ENCODE results near the gene IMPG1.
"Not testable (repeated sequence)": the region's sequence is repeated elsewhere in the genome, so short reads cannot be mapped to it uniquely, and the experiment has no call there.

The IMPG1 gene

GRCh38 chr6:75913040-75913439 lies 159.4 kb downstream of the IMPG1 start:
- H3K4me2 ChIP-seq (ENCODE audit: low read length, poor library complexity, severe bottlenecking): no peak overlapping the region
- H3K4ac ChIP-seq (ENCODE audit: low read depth in 1 of 2, low read length in 2 of 2): no peak overlapping the region
- no peak overlapping the region for H2BK15ac ChIP-seq (ENCODE audit: low read depth, poor library complexity, severe bottlenecking)

GRCh38 chr6:75907444-75907843 lies 165.0 kb downstream of the IMPG1 start:
- no peak overlapping the region for H4K91ac ChIP-seq (ENCODE audit: low read length)
- no peak overlapping the region for H3K23ac ChIP-seq (ENCODE audit: low read length in 2 of 2)
- H2BK12ac ChIP-seq (ENCODE audit: low read length in 2 of 2): no peak overlapping the region
- no peak overlapping the region for H3K18ac ChIP-seq (ENCODE audit: low read depth in 1 of 2, low read length in 2 of 2)
- no peaks in the 10 kb centered on the region for H3K9me3 ChIP-seq (ENCODE audit: control insufficient read depth, low read length)
- H3K4ac ChIP-seq (ENCODE audit: low read depth in 1 of 2, low read length in 2 of 2): no peak overlapping the region
- WGBS: 97% methylated on average over 1 of the region's 2 CpGs
- H3K79me1 ChIP-seq (replicated peaks; ENCODE audit: low read length, poor library complexity, severe bottlenecking): no peaks in the 10 kb centered on the region
- no peak overlapping the region for H3K4me2 ChIP-seq (ENCODE audit: low read length, poor library complexity, severe bottlenecking)
- no peaks in the 10 kb centered on the region for H3K27me3 ChIP-seq (ENCODE audit: control insufficient read depth in 1 of 2, insufficient read depth in 1 of 2, low read length in 2 of 2)
- H2AK5ac ChIP-seq (ENCODE audit: low read length, severe bottlenecking): no peak overlapping the region
- no peak overlapping the region for H2BK5ac ChIP-seq (ENCODE audit: low read depth, low read length, poor library complexity, severe bottlenecking)
- H2BK120ac ChIP-seq (ENCODE audit: low read depth, low read length): no peak overlapping the region
- H4K8ac ChIP-seq (ENCODE audit: low read length): no peak overlapping the region
- no peak overlapping the region for H3K14ac ChIP-seq (ENCODE audit: low read length in 2 of 2)
- peaks cover 0 to 13% of the 10 kb centered on the region in 2 experiments for H3K36me3 ChIP-seq (ENCODE audit: control insufficient read depth in 1 of 2, insufficient read depth in 2 of 2, low read depth in 1 of 2, low read length in 2 of 2)
- DNase-seq: no peak
- H2AFZ ChIP-seq (ENCODE audit: low read depth, low read length): no peak overlapping the region
- H3K4me1 ChIP-seq (ENCODE audit: control insufficient read depth, insufficient read depth, low read depth, low read length): no peaks in the 10 kb centered on the region
- no peak overlapping the region for H3K27ac ChIP-seq (ENCODE audit: low read length, poor library complexity, severe bottlenecking)
- no peak overlapping the region for H2BK15ac ChIP-seq (ENCODE audit: low read depth, poor library complexity, severe bottlenecking)
- no peak overlapping the region for H3K9ac ChIP-seq (ENCODE audit: low read length)
- no peak overlapping the region for H3K4me3 ChIP-seq (ENCODE audit: insufficient read depth in 1 of 2, low read depth in 1 of 2, low read length in 2 of 2)

More at GRCh38 chr6:75913040-75913439, 159.4 kb downstream of the IMPG1 start:
- no peak overlapping the region for H4K8ac ChIP-seq (ENCODE audit: low read length)
- no peak overlapping the region for H2BK12ac ChIP-seq (ENCODE audit: low read length in 2 of 2)
- DNase-seq: no peak
- no peaks in the 10 kb centered on the region for H3K27me3 ChIP-seq (ENCODE audit: control insufficient read depth in 1 of 2, insufficient read depth in 1 of 2, low read length in 2 of 2)
- H3K18ac ChIP-seq (ENCODE audit: low read depth in 1 of 2, low read length in 2 of 2): no peak overlapping the region
- no peaks in the 10 kb centered on the region for H3K9me3 ChIP-seq (ENCODE audit: control insufficient read depth, low read length)
- no peak overlapping the region for H2BK120ac ChIP-seq (ENCODE audit: low read depth, low read length)
- H3K14ac ChIP-seq (ENCODE audit: low read length in 2 of 2): no peak overlapping the region
- H3K4me3 ChIP-seq (ENCODE audit: insufficient read depth in 1 of 2, low read depth in 1 of 2, low read length in 2 of 2): no peak overlapping the region
- no peak overlapping the region for H4K91ac ChIP-seq (ENCODE audit: low read length)
- H3K36me3 ChIP-seq (ENCODE audit: control insufficient read depth in 1 of 2, insufficient read depth in 2 of 2, low read depth in 1 of 2, low read length in 2 of 2): peaks cover 6 to 33% of the 10 kb centered on the region in 2 experiments
- no peak overlapping the region for H3K27ac ChIP-seq (ENCODE audit: low read length, poor library complexity, severe bottlenecking)
- H2AK5ac ChIP-seq (ENCODE audit: low read length, severe bottlenecking): no peak overlapping the region
- no peak overlapping the region for H2AFZ ChIP-seq (ENCODE audit: low read depth, low read length)
- H3K79me1 ChIP-seq (replicated peaks; ENCODE audit: low read length, poor library complexity, severe bottlenecking): peaks cover 2% of the 10 kb centered on the region
- no peak overlapping the region for H2BK5ac ChIP-seq (ENCODE audit: low read depth, low read length, poor library complexity, severe bottlenecking)
- no peaks in the 10 kb centered on the region for H3K4me1 ChIP-seq (ENCODE audit: control insufficient read depth, insufficient read depth, low read depth, low read length)
- no peak overlapping the region for H3K23ac ChIP-seq (ENCODE audit: low read length in 2 of 2)
- no peak overlapping the region for H3K9ac ChIP-seq (ENCODE audit: low read length)

DNA sequence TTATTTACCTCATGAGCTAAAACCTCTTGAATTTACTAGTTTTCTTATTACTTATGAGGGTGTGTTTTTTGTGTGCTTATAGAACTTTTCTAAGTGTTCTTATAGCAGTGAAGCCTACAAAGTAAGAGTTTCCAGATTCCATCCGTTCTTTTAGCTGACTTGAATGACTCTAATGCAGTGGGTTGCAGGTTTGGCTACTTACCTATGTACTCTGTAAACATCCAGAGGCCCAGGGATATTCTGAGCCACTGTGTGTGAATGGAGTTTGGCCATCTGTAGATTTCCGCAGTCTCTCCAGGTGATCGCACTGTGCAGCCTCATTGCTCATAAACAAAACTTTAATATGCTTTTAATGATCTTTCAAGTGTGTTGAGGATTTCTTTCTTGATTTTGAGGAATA lies 165.6 kb downstream of the IMPG1 start:
- Histone ChIP-seq H3K27me3 (ENCODE audit: control insufficient read depth in 1 of 2, insufficient read depth in 1 of 2, low read length in 2 of 2) (no peaks in the 10 kb centered on the region), H3K9me3 (ENCODE audit: control insufficient read depth, low read length) (no peaks in the 10 kb centered on the region), H2BK15ac (ENCODE audit: low read depth, poor library complexity, severe bottlenecking) (no peak overlapping the region), H2AK5ac (ENCODE audit: low read length, severe bottlenecking) (no peak overlapping the region), H3K9ac (ENCODE audit: low read length) (no peak overlapping the region), H3K4me3 (ENCODE audit: insufficient read depth in 1 of 2, low read depth in 1 of 2, low read length in 2 of 2) (no peak overlapping the region), H3K4me2 (ENCODE audit: low read length, poor library complexity, severe bottlenecking) (no peak overlapping the region), H2AFZ (ENCODE audit: low read depth, low read length) (no peak overlapping the region), H3K4ac (ENCODE audit: low read depth in 1 of 2, low read length in 2 of 2) (no peak overlapping the region), H3K4me1 (ENCODE audit: control insufficient read depth, insufficient read depth, low read depth, low read length) (no peaks in the 10 kb centered on the region), H3K79me1 (replicated peaks; ENCODE audit: low read length, poor library complexity, severe bottlenecking) (no peaks in the 10 kb centered on the region), H3K23ac (ENCODE audit: low read length in 2 of 2) (no peak overlapping the region), H3K18ac (ENCODE audit: low read depth in 1 of 2, low read length in 2 of 2) (no peak overlapping the region), H3K27ac (ENCODE audit: low read length, poor library complexity, severe bottlenecking) (no peak overlapping the region), H2BK120ac (ENCODE audit: low read depth, low read length) (no peak overlapping the region), H2BK12ac (ENCODE audit: low read length in 2 of 2) (no peak overlapping the region), H2BK5ac (ENCODE audit: low read depth, low read length, poor library complexity, severe bottlenecking) (no peak overlapping the region), H3K14ac (ENCODE audit: low read length in 2 of 2) (no peak overlapping the region), H4K91ac (ENCODE audit: low read length) (no peak overlapping the region), H3K36me3 (ENCODE audit: control insufficient read depth in 1 of 2, insufficient read depth in 2 of 2, low read depth in 1 of 2, low read length in 2 of 2) (peaks cover 0 to 13% of the 10 kb centered on the region in 2 experiments), H4K8ac (ENCODE audit: low read length) (no peak overlapping the region)
- DNase-seq: no peak
- WGBS: 79% methylated on average over 1 of the region's 3 CpGs

DNA sequence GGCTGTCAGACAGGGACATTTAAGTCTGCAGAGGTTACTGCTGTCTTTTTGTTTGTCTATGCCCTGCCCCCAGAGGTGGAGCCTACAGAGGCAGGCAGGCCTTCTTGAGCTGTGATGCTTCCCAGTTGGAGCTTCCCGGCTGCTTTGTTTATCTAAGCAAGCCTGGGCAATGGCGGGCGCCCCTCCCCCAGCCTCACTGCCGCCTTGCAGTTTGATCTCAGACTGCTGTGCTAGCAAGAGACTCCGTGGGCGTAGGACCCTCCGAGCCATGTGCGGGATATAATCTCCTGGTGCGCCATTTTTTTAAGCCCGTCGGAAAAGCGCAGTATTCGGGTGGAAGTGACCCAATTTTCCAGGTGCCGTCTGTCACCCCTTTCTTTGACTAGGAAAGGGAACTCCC lies 167.3 kb downstream of the IMPG1 start:
- not testable (repeated sequence) for H3K9me3 ChIP-seq (ENCODE audit: control insufficient read depth, low read length); DNase-seq; H2BK5ac ChIP-seq (ENCODE audit: low read depth, low read length, poor library complexity, severe bottlenecking); H2BK120ac ChIP-seq (ENCODE audit: low read depth, low read length); H3K4ac ChIP-seq (ENCODE audit: low read depth in 1 of 2, low read length in 2 of 2); H2AK5ac ChIP-seq (ENCODE audit: low read length, severe bottlenecking); H4K91ac ChIP-seq (ENCODE audit: low read length); H3K27me3 ChIP-seq (ENCODE audit: control insufficient read depth in 1 of 2, insufficient read depth in 1 of 2, low read length in 2 of 2); H3K4me2 ChIP-seq (ENCODE audit: low read length, poor library complexity, severe bottlenecking); H3K4me3 ChIP-seq (ENCODE audit: insufficient read depth in 1 of 2, low read depth in 1 of 2, low read length in 2 of 2); H2BK15ac ChIP-seq (ENCODE audit: low read depth, poor library complexity, severe bottlenecking); H2AFZ ChIP-seq (ENCODE audit: low read depth, low read length); H3K79me1 ChIP-seq (replicated peaks; ENCODE audit: low read length, poor library complexity, severe bottlenecking); H3K9ac ChIP-seq (ENCODE audit: low read length); H3K18ac ChIP-seq (ENCODE audit: low read depth in 1 of 2, low read length in 2 of 2); H2BK12ac ChIP-seq (ENCODE audit: low read length in 2 of 2); H3K14ac ChIP-seq (ENCODE audit: low read length in 2 of 2); H4K8ac ChIP-seq (ENCODE audit: low read length); H3K4me1 ChIP-seq (ENCODE audit: control insufficient read depth, insufficient read depth, low read depth, low read length); H3K27ac ChIP-seq (ENCODE audit: low read length, poor library complexity, severe bottlenecking); H3K23ac ChIP-seq (ENCODE audit: low read length in 2 of 2)
- WGBS: 92% methylated on average over 14 of the region's 14 CpGs
- H3K36me3 ChIP-seq (ENCODE audit: control insufficient read depth in 1 of 2, insufficient read depth in 2 of 2, low read depth in 1 of 2, low read length in 2 of 2): peaks cover 0 to 13% of the 10 kb centered on the region in 2 experiments

Data from mesenchymal stem cell (in vitro differentiated cells and primary cell).